Left renal pelvis (tissue), 4 donors: ENCODE data around the gene GLI2. TPM values are rescaled to one million over a fixed set of nuclear protein-coding genes. Genes with fewer than 3 reads are reported as not detected.

Experiments used
- DNase-seq, 4 donors: peaks; one replicate each; pipeline ENCODE4 v3.0.0-alpha.2; 2013; ENCODE audit warnings: low read depth in 4 of 4, low spot score in 3 of 4
- polyA plus RNA-seq, 4 donors: library from polyadenylated mRNA; unstranded; fragments of 120-200 nt; gene quantifications; one replicate each; pipeline ENCODE4 v1.2.1, GENCODE V29; 2013; ENCODE audit not compliant: insufficient read length in 4 of 4

GLI2 gene
- polyA plus RNA-seq, 4 donors = 8.0 to 34.8 (median 10.7) TPM

DNA sequence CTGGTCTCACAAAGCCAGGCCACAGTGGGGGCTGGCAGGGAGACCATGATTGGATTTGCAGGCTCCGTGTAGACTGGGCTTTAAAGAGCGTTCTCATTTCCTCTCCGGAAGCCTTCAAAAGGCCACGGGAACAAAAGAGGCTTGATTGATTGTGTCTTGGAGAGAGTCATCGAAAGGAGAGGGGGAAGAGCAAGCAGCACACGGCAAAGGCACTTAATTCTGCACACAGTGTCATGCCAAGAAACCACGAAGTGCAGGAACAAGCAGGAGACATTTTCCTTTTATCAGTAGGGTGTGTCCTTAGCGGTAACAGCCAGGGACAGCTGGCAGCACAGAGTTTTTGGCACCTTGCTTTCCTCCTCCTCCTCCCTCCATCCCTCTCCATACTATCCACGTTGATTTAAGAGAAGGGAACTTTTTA is 47.7 kb downstream of the GLI2 start:
- DNase-seq = no peak

GRCh38 chr2:120783969-120784372 is 48.3 kb downstream of the GLI2 start:
- no peak for DNase-seq
